ENCODE results near the gene CD63. TPM values are rescaled to one million over a fixed set of nuclear protein-coding genes. Genes with fewer than 3 reads are reported as not detected.

CD63 gene
- total and polyA plus RNA-seq, 9 of the 15 experiments (the other 6 are each of a cell fraction or from before 2014, with no cell fraction given), result 313 to 735 (median 433) TPM

GRCh38 chr12:55728186-55728938, 447 bp downstream of the CD63 start:
- in situ Hi-C loops (cut with MboI) (no loop called here), intact Hi-C loops (cut with micrococcal nuclease) (loop anchor here (1.0 kb wide), 1 partner anchor 12 kb away; the partner anchor contains the start of gene BLOC1S1)
- BruUV-seq (replicated peaks), result no TSS peak
- peaks cover 22 to 46% of the 10 kb centered on the region in 2 experiments; a peak in 4 of 5 replicates for H3K4me1 ChIP-seq (replicated peaks in 1 of 2; ENCODE audit: control insufficient read depth in 2 of 2, insufficient read depth in 2 of 2, low read length in 2 of 2)
- H3K36me3 ChIP-seq (ENCODE audit: control insufficient read depth, insufficient read depth, low read length), result peaks cover 39% of the 10 kb centered on the region
- H3K9ac ChIP-seq (ENCODE audit: insufficient read depth in 1 of 2, low read depth in 2 of 2, low read length in 2 of 2), result peak overlapping the region; percentile 94 to 97
- H4K20me1 ChIP-seq (replicated peaks; ENCODE audit: control insufficient read depth, insufficient read depth, low read length), result peaks cover 22% of the 10 kb centered on the region; the same call in 1 of the 2 replicates
- WGBS (ENCODE audit: insufficient coverage, low coverage, missing lambda C conversion rate), result 1% methylated on average over 16 of the region's 61 CpGs
- CTCF ChIA-PET (ENCODE audit: low intra/inter-chr PET ratio), result no interaction called here
- POLR2A ChIA-PET, result interaction anchor here (1.0 to 1.9 kb wide), 4 partner anchors 10 to 255 kb away, joined by 3 to 25 read pairs (median 7); partner anchors contain the start of gene BLOC1S1
- no peaks in the 10 kb centered on the region for H3K9me3 ChIP-seq (replicated peaks; ENCODE audit: control insufficient read depth, insufficient read depth, low read depth, low read length)
- no peaks in the 10 kb centered on the region for H3K9me1 ChIP-seq (ENCODE audit: control insufficient read depth, insufficient read depth, low read length)
- peak overlapping the region; percentile 95 for H3K4me2 ChIP-seq (ENCODE audit: insufficient read depth, low read length)
- DNase-seq (ENCODE audit: extremely low read depth in 1 of 4, low spot score in 3 of 4), result peak; percentile 63 to 75 (median 70)
- H3K27me3 ChIP-seq (ENCODE audit: control insufficient read depth in 2 of 2, insufficient read depth in 2 of 2, low read length in 2 of 2), result no peaks in the 10 kb centered on the region
- FAIRE-seq, result no peak
- peak overlapping the region; percentile 75 for H2AFZ ChIP-seq (ENCODE audit: low read depth, low read length)
- peak overlapping the region; percentile 97 for H3K27ac ChIP-seq (ENCODE audit: extremely low read depth, low read depth, low read length)
- ATAC-seq, result peak; percentile 56
- H3K4me3 ChIP-seq, result peak overlapping the region; percentile 69
- H3K79me2 ChIP-seq (ENCODE audit: control insufficient read depth, insufficient read depth, low read length), result peaks cover 28% of the 10 kb centered on the region
- no peak for TF ChIP-seq E2F3 (CRISPR knock-in tag; IDR thresholded peaks at IDR 0.05)
- TF ChIP-seq ZNF639 (CRISPR knock-in tag; conservative IDR thresholded peaks at IDR 0.05 in 1 of 2, IDR thresholded peaks at IDR 0.05 in 1 of 2), result 0 out of 4 replicates have a peak, but pooled peaks of 1 of the 2 experiments have one; percentile 15
- TF ChIP-seq SAP30 (IDR thresholded peaks at IDR 0.05; ENCODE audit: borderline replicate concordance, insufficient read depth, low read depth, low read length, poor library complexity, severe bottlenecking), result no peak
- no peak for TF ChIP-seq CUX1 (CRISPR knock-in tag; IDR thresholded peaks at IDR 0.05)
- peak; percentile 42 for TF ChIP-seq GABPA (tag; conservative IDR thresholded peaks at IDR 0.05; ENCODE audit: low read depth)
- TF ChIP-seq FOXP1 (CRISPR knock-in tag; IDR thresholded peaks at IDR 0.05), result peak; percentile 26; the same call in 1 of the 2 replicates
- TF ChIP-seq ZBTB9 (CRISPR knock-in tag; IDR thresholded peaks at IDR 0.05), result peak; percentile 5; the same call in 1 of the 2 replicates
- no peak for TF ChIP-seq NONO (IDR thresholded peaks at IDR 0.05; ENCODE audit: low read depth in 2 of 2, low read length in 1 of 2)

Measured in K562 (cell line).